ENCODE data around the gene SUPV3L1.
"Not testable (repeated sequence)": the region's sequence is repeated elsewhere in the genome, so short reads cannot be mapped to it uniquely, and the experiment has no call there.

The SUPV3L1 gene

GRCh38 chr10:69230128-69230527, 50.1 kb downstream of the SUPV3L1 start:
- DNase-seq (ENCODE audit: low read depth): no peak

GRCh38 chr10:69232252-69232651, 52.2 kb downstream of the SUPV3L1 start:
- DNase-seq (ENCODE audit: low read depth): peak; percentile 76

- DNase-seq (ENCODE audit: low read depth): peak; percentile 75
Observed at GRCh38 chr10:69232736-69233480, 52.9 kb downstream of the SUPV3L1 start.

- no peak for DNase-seq (ENCODE audit: low read depth)
Observed at GRCh38 chr10:69234447-69234846, 54.4 kb downstream of the SUPV3L1 start.

GRCh38 chr10:69237528-69238159, 57.6 kb downstream of the SUPV3L1 start:
- peak; percentile 48 for DNase-seq (ENCODE audit: low read depth)

GRCh38 chr10:69239136-69239535, 59.1 kb downstream of the SUPV3L1 start:
- no peak for DNase-seq (ENCODE audit: low read depth)

GRCh38 chr10:69239816-69240434, 59.9 kb downstream of the SUPV3L1 start:
- no peak for DNase-seq (ENCODE audit: low read depth)

- no peak for DNase-seq (ENCODE audit: low read depth)
Observed at GRCh38 chr10:69240455-69240854, 60.4 kb downstream of the SUPV3L1 start.

GRCh38 chr10:69241575-69241974, 61.5 kb downstream of the SUPV3L1 start:
- no peak for DNase-seq (ENCODE audit: low read depth)

GRCh38 chr10:69242040-69242851, 62.2 kb downstream of the SUPV3L1 start:
- no peak for DNase-seq (ENCODE audit: low read depth)

GRCh38 chr10:69242852-69243212, 62.8 kb downstream of the SUPV3L1 start:
- DNase-seq (ENCODE audit: low read depth): no peak

- no peak for DNase-seq (ENCODE audit: low read depth)
Observed at GRCh38 chr10:69243817-69244216, 63.8 kb downstream of the SUPV3L1 start.

- no peak for DNase-seq (ENCODE audit: low read depth)
Observed at GRCh38 chr10:69246036-69246435, 66.0 kb downstream of the SUPV3L1 start.

- no peak for DNase-seq (ENCODE audit: low read depth)
Observed at GRCh38 chr10:69246581-69247312, 66.7 kb downstream of the SUPV3L1 start.

- DNase-seq (ENCODE audit: low read depth): no peak
Observed at GRCh38 chr10:69247313-69247710, 67.3 kb downstream of the SUPV3L1 start.

GRCh38 chr10:69248117-69248730, 68.2 kb downstream of the SUPV3L1 start:
- no peak for DNase-seq (ENCODE audit: low read depth)

GRCh38 chr10:69250041-69250440, 70.0 kb downstream of the SUPV3L1 start:
- DNase-seq (ENCODE audit: low read depth): no peak

- not testable (repeated sequence) for DNase-seq (ENCODE audit: low read depth)
Observed at GRCh38 chr10:69251417-69251816, 71.4 kb downstream of the SUPV3L1 start.

GRCh38 chr10:69253171-69253570, 73.1 kb downstream of the SUPV3L1 start:
- no peak for DNase-seq (ENCODE audit: low read depth)

- DNase-seq (ENCODE audit: low read depth): no peak
Observed at GRCh38 chr10:69254877-69255276, 74.8 kb downstream of the SUPV3L1 start.
